ENCODE measurements around the gene KICS2. TPM values are rescaled to one million over a fixed set of nuclear protein-coding genes. Genes with fewer than 3 reads are reported as not detected.
"Not testable (repeated sequence)": the region's sequence is repeated elsewhere in the genome, so short reads cannot be mapped to it uniquely, and the experiment has no call there.

Gene KICS2
- total and polyA plus RNA-seq, 8 donors: 1.2 to 32.0 (median 5.7) TPM

GRCh38 chr12:64218597-64218996, 3.5 kb downstream of the KICS2 start:
- DNase-seq: peak in 1 of 2 donors; percentile 6
- TF ChIP-seq POLR2A (IDR thresholded peaks at IDR 0.05) (no peak), CTCF (IDR thresholded peaks at IDR 0.05) (no peak), EP300 (IDR thresholded peaks at IDR 0.05) (no peak), POLR2AphosphoS5 (IDR thresholded peaks at IDR 0.05) (no peak)
- intact Hi-C loops (cut with DNase I; ENCODE audit: low total_unique reads): no loop called here
- 23 to 60% (median 36%) methylated on average over 5 of the region's 5 CpGs for WGBS, 5 donors
- Histone ChIP-seq H3K4me1 (peaks cover 0 to 20% (median 7%) of the 10 kb centered on the region in 4 donors), H3K27ac (peak overlapping the region in 1 of 5 donors; percentile 47), H3K36me3 (peaks cover 0 to 21% (median 16%) of the 10 kb centered on the region in 4 donors), H3K4me3 (no peak overlapping the region), H3K9me3 (no peaks in the 10 kb centered on the region), H3K27me3 (no peaks in the 10 kb centered on the region)

- H3K4me1 ChIP-seq: peaks cover 0 to 20% (median 7%) of the 10 kb centered on the region in 4 donors
These were observed 4.5 kb downstream of the KICS2 start for GRCh38 chr12:64217643-64218042.

GRCh38 chr12:64216239-64216638, 5.9 kb downstream of the KICS2 start:
- Histone ChIP-seq H3K9me3 (no peaks in the 10 kb centered on the region), H3K4me1 (peaks cover 0 to 16% (median 3%) of the 10 kb centered on the region in 4 donors), H3K36me3 (peaks cover 0 to 44% (median 31%) of the 10 kb centered on the region in 4 donors), H3K4me3 (no peak overlapping the region), H3K27ac (no peak overlapping the region), H3K27me3 (no peaks in the 10 kb centered on the region)
- DNase-seq: no peak
- no peak for TF ChIP-seq POLR2AphosphoS5 (IDR thresholded peaks at IDR 0.05)
- TF ChIP-seq EP300 (IDR thresholded peaks at IDR 0.05): no peak
- no peak for TF ChIP-seq POLR2A (IDR thresholded peaks at IDR 0.05)
- no peak for TF ChIP-seq CTCF (IDR thresholded peaks at IDR 0.05)
- intact Hi-C loops (cut with DNase I; ENCODE audit: low total_unique reads): no loop called here

More at GRCh38 chr12:64217643-64218042, 4.5 kb downstream of the KICS2 start:
- H3K27me3 ChIP-seq; H3K4me3 ChIP-seq; H3K9me3 ChIP-seq; H3K27ac ChIP-seq; intact Hi-C loops (cut with DNase I; ENCODE audit: low total_unique reads); DNase-seq: not testable (repeated sequence)
- H3K36me3 ChIP-seq: peaks cover 0 to 30% (median 22%) of the 10 kb centered on the region in 4 donors
- 94 to 100% (median 98%) methylated on average over 7 of the region's 7 CpGs for WGBS, 5 donors

- Histone ChIP-seq H3K4me1 (no peaks in the 10 kb centered on the region), H3K27ac (no peak overlapping the region), H3K9me3 (no peaks in the 10 kb centered on the region), H3K4me3 (no peak overlapping the region), H3K27me3 (no peaks in the 10 kb centered on the region), H3K36me3 (peaks cover 0 to 64% (median 46%) of the 10 kb centered on the region in 4 donors)
- DNase-seq: no peak
- WGBS, 5 donors: 74 to 79% (median 77%) methylated on average over 5 of the region's 5 CpGs
- intact Hi-C loops (cut with DNase I; ENCODE audit: low total_unique reads): no loop called here
- no peak for TF ChIP-seq CTCF (IDR thresholded peaks at IDR 0.05)
- no peak for TF ChIP-seq POLR2A (IDR thresholded peaks at IDR 0.05)
- TF ChIP-seq POLR2AphosphoS5 (IDR thresholded peaks at IDR 0.05): no peak
- TF ChIP-seq EP300 (IDR thresholded peaks at IDR 0.05): no peak
These were observed 9.9 kb downstream of the KICS2 start for GRCh38 chr12:64212119-64212746.

- Histone ChIP-seq H3K4me3 (no peak overlapping the region), H3K36me3 (peaks cover 0 to 40% (median 34%) of the 10 kb centered on the region in 4 donors), H3K4me1 (no peaks in the 10 kb centered on the region), H3K27me3 (no peaks in the 10 kb centered on the region), H3K27ac (no peak overlapping the region), H3K9me3 (no peaks in the 10 kb centered on the region)
- no peak for TF ChIP-seq EP300 (IDR thresholded peaks at IDR 0.05)
- TF ChIP-seq POLR2A (IDR thresholded peaks at IDR 0.05): no peak
- TF ChIP-seq POLR2AphosphoS5 (IDR thresholded peaks at IDR 0.05): no peak
- no peak for TF ChIP-seq CTCF (IDR thresholded peaks at IDR 0.05)
- intact Hi-C loops (cut with DNase I; ENCODE audit: low total_unique reads): no loop called here
- 93 to 97% (median 96%) methylated on average over 2 of the region's 2 CpGs for WGBS, 5 donors
- DNase-seq: no peak
These were observed 14.6 kb downstream of the KICS2 start for GRCh38 chr12:64207453-64207852.

All from stomach (tissue), 9 donors.